HG03280 (cell line): ENCODE data around the gene CMKLR1.

ENCODE experiments used
- ATAC-seq: cut with Tn5 transposase; IDR thresholded peaks from one replicate; pipeline ENCODE4 v1.9.1; 2021; ENCODE audit warnings: mild to moderate bottlenecking, moderate library complexity; ENCODE audit not compliant: unreplicated experiment

The CMKLR1 gene

DNA sequence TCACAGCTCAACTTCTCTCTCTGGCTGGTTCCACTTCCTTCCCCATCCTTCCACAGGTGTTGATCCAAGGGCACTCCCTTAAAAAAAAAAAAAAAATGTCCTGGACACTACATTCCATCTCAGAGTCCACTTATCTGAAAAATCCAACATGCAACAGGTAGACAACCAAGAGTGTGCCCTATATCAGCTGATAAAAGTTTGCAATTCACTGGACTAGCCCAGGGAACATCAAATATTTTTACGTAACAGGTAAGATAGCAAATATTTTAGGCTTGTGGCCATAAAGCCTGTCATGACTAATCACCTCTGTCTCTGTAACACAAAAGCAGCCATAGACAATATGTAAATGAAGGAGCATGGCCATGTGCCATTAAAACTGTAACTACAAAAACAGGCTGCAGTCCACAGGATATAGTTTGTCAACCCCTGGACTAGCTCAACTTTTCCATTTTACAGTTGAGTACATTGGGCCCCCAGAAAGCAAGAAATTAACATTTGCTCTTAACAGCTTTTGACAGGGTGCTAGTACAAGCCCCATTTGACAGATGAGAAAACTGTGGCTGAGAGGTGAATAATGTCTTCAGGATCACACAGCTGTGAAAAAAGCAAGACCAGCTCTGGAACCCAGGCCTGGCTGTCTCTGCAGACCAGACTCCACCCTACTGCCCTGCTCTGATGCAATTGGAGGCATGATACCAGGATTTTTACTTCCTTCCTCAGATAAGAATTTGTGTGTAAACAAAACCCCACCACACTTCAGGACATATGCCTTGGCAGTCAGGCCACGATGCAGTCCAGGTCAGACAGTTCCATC lies 68.9 kb downstream of the CMKLR1 start:
- ATAC-seq = no peak

DNA sequence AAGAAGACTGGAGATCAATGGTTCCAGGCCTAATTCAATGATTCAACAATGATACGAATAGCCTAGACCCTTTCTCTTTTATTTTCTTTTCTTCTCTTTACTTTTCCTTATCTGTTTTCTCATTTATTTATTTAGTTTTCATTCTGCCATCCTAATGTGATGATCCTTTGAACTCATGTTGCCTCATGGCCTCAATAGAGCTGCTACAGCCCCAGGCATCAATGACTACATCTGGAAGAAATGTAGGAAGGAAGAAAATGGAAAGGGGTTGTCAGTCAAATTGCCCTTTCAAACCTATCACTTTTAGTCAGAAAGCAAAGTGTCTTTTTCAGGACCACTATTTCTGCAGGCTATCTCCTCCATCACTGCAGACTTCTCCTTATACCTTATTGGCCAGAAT lies 69.9 kb downstream of the CMKLR1 start:
- no peak for ATAC-seq

DNA sequence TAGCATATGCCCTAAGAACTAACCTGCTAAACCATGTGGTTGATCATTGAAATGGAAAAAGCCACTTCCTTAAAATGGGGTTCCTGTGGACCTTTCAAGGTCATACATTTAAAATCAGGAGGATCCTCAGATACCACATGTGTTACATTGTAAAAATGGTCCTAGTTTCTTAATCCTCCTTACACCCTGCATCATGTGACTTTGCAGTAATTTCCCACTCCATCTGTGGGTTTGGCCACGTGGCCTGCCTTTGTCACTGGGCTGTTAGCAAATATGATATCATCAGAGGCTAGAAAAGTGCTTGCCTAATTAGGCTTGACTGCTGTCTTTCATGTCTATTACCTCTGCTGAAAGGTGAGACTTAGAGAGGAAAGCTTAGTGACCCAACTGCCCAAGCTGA lies 70.7 kb downstream of the CMKLR1 start:
- ATAC-seq = no peak

DNA sequence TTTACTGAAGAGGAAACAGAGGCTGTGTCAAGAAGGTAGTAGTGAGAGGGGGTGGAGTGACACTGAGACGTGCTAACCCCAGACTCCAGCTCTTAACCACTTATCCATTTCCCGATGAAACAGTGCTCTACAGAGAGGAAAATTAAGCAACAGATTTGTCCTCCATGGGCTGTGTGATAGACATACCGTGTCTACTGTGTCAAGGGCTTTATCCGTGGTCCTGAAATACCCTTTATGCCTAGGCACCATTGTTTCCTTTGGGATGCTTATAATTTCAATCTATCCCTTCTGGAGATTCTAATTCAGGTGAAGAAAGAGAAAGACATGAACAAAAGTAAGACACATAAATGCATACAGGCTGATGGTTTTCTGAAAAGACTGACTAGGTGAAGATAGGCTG lies 71.7 kb downstream of the CMKLR1 start:
- no peak for ATAC-seq

DNA sequence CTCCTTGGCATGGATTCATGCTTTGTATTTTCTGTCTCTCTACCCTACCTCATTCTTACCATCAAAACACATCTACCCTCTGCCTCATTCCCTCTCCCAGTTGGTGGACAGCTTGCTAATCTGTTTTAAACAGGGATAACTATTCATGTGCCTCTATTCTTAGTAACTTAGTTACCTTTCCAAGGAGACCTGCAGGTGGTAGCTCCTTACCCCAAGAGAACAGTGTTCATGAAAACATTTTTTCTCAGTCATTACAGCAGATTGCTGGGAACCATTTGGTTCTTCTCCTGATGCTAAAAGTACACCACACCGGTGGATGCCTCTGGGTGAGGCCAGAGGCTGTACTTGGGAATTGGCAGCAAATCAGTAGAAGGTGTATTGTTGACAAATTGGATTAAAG lies 73.0 kb downstream of the CMKLR1 start:
- ATAC-seq = no peak

DNA sequence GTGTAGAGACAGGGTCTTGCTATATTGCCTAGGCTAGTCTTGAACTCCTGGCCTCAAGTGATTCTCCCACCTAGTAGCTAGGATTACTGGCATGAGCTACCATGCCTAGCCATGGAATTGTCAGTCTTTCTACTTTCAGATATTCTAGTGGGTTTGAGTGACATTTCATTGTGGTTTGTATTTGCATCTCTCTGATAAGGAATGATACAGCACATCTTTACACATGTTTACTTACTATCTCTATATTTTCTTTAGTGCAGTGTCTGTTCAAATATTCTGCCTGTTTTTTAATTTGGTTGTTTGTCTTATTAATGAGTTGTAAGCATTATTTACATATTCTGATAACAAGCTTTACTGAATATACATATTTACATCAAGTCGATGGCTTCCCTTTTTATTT lies 73.6 kb downstream of the CMKLR1 start:
- ATAC-seq = no peak

DNA sequence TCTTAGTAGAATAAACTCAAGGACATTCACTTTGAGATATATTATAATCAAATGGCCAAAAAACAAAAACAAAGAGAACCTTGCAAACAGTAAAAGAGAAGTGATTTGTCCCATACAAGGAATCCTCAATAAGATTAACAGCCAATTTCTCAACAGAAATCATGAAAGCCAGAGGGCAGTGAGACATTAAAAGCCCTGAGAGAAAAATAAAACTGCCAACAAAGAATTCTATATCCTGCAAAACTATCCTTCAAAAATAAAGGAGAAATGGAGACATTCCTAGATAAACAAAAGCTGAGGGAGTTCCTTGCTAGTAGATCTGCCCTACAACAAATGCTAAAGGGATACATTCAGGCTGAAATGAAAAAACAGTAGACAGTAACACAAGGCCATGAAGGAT lies 78.1 kb downstream of the CMKLR1 start:
- ATAC-seq = no peak

DNA sequence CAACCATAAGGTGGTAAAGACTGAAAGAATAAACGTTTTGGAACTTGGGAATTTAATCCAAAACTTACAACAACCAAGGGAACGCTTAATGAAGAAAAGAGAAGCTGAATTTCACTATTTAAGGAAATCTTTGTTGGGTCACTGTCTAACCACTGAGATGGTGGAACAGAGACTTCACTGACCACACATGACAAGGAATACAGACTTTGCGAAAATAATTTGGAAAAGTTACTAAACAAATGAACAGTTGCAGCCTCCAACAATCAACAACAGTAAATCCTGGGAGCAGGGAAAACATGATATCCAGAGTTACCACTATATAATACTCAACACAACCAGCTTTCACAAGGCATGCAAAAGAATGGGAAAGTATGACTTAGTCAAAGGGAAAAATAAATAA lies 79.1 kb downstream of the CMKLR1 start:
- no peak for ATAC-seq

DNA sequence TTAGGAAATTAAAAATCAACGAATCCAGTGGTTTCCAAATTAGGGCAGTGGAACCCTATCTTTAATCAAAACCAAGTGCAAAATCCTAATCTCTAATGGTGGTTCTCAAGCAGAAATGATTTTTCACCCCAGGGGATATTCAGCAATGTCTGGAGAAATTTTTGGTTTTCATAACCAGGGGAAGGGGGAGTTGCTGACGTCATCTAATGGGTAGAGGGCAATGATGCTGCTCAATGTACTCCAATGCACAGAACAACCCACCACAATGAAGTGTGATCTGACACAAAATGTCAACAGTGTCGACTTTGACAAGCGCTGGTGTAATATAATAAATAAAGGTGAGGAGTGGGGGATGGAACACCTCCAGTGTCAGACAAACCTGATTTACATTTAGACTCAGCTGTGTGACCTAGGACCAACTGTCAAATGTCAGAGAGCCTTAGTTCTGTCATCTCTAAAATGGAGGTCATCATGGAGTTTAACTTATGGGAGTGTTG lies 81.5 kb downstream of the CMKLR1 start:
- no peak for ATAC-seq

DNA sequence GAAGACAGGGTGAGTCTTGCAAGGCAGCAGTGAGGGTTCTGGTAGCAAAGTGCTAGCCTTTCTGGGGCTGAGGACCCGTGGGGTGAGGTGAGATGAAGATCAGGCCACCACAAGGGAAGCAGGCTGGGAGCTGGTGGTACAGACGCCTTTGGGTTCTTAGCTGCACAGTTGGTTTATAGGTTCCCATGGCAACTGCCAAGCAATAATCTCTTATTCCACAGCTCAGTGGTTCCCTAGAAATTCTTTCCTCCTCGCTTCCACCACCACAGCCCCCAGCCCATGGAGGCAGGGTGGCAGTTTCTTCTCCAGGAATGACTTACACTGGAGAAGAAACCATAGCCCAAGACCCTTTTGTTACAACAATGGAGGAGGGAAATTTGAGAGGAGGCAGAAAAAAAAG lies 82.1 kb downstream of the CMKLR1 start:
- no peak for ATAC-seq

DNA sequence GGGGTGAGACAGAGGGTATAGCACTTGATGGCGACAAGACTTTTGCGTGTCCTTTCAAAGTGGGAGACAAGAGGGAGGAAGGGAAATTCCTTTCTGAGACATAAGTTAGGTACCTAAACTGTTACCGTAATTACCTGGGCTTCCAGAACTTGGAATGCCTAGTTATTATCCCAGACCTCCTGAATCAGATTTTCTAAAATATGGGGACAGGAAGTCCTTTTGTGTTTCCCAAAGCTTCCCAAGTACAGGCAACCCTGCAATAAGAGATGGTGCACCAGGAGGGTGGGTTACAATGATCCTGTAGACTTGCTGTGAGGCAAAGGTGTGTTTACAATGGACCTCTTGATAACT lies 83.9 kb downstream of the CMKLR1 start:
- ATAC-seq = no peak

DNA sequence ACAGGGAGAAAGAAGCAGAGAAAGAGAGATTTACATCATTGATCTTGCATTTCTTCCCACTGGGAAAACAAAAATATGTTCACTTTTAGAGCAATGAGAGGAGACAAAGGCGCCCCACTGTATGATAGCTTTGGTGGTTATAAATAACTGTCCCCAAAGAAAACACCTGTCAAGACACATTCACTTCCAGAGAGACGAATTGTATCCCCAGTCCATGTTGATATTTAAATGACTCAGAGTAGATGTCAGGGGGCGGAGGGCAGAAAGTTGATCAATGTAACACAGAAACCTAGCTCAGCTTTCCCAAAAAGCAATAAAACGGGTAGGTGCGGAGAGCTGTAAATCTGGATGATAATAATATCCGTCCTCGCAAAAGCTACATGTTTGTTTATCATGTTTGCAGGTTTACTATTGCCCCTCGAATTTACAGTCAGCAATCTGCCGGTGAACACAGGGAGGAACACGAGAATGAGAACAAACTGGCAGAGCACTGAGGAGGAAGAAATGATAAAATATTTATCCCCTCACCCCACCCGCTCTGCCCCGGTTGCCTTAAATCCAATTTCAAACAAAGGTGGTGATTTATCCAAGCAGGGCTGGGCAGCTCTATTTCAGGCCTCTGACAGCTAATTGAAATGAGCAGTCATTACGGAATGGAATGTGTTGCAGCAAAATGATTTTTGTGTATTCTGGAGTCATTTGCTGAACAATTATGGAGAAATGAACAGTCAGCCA lies 84.4 kb downstream of the CMKLR1 start:
- ATAC-seq = no peak

DNA sequence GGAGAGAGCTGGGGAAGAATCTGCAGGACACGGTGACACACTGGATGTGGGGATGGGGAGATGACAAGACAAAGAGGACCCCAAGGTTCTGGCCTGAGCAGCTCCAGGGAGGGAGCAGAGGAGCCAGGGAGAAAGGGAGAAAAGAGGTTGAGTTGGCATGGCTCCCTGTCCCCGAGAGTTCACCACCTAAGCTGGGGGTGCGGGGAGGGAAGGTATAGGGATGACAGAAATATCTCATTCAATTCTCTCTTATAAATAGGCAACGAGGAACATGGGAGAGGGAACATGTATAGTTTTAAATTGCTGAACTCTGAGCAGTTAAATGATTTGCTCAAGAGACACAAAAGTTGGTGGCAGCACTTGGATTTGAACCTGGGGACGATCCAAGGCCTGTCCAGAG lies 85.1 kb downstream of the CMKLR1 start:
- no peak for ATAC-seq

DNA sequence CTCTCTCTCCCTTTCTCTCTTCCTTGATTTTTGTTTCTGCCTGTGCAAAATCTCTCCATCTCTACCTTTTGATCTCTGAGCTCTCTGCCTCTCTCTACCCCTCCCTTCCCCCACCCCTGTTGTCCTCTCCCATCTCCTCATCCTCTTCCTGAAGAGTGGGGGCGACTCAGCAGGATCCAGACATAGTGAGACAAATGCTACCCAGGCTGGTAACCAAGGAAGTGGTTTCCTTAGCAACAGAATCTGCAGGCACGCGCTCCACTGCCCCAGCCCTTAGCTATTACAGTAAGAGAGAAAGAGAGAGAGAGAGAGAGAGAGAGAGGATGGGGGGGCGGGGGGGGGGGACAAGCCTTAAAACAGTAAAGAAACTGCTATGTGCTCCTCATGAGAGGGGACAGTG lies 85.6 kb downstream of the CMKLR1 start:
- ATAC-seq = no peak

DNA sequence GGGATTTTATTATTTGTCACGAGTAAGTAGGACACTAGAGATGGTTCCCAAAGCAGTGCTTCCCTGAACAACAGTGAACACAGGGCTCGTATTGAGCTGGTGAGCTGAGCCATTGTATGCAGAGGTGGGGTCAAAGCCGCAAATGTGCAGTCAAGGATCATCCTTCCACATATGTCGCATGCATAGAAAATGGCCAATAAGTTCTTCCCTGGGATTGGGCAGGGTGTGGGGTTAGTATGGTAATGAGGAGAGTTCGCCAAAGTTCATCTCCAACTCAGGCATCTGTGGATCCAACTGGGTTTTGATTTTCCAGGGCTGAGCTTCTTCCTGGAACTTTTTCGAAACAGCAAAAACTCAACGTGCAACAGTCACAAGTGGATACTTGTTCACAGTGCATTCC lies 86.6 kb downstream of the CMKLR1 start:
- no peak for ATAC-seq

DNA sequence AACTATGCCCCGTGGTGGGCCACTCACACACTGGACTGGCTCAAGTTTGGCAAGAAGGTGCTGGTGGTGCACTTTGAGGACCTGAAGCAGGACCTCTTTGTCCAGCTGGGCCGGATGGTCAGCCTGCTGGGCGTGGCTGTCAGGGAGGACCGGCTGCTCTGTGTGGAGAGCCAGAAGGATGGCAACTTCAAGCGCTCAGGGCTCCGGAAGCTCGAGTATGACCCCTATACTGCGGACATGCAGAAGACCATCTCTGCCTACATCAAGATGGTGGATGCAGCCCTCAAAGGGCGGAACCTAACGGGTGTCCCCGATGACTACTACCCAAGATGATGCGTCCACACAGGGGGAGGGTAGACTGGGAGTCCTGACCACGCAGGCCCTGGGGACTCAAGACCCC lies 91.1 kb downstream of the CMKLR1 start:
- no peak for ATAC-seq

DNA sequence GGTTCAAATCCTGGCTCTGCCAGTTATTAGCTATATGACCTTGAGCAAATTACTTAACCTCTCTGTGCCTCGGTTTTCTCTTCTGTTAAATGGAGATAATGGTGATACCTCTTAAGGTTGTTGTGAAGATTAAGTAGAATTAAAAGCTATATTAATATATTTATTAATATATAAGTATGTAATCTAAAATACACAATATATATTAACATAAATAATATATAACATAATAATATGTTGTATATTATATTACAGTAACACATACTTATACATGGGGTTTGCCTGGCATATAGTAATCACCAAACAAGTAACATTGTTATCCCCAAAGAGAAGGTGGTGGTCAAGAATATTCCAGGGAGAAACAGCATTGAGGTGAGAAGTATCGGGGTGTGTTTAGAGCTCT lies 92.0 kb downstream of the CMKLR1 start:
- ATAC-seq = no peak

DNA sequence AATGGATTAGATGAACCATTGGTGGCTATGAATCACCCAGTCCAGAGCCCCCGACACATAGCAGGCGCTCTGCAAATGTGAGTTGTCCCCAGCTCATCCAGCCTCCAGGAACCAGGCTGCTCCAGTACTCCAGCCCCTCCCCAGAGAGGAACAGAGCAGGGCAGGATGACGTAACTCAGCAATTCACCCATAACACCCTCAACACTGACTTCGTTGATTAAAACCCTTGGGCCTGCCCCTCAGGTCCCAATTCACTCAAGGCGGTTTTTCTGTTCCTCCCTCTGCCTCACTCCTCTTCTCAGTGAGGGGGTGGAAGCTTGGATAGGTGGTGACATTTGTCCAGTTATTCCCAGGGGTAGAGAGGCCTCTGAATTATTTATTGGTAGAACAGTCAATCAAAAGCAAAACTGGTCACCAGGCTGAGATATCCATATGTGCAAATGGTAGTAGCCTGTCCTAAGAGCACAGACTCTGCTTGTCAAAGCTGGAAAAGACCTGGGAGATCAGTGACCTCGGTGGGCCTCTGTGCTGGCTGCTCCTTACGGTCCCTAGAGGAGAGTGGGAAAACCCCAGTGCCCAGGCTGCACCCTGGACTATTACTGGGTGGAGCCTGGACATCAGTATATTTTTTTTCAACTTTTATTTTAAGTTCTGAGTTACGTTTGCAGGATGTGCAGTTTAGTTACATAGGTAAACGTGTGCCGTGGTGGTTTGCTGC lies 97.0 kb downstream of the CMKLR1 start:
- no peak for ATAC-seq

DNA sequence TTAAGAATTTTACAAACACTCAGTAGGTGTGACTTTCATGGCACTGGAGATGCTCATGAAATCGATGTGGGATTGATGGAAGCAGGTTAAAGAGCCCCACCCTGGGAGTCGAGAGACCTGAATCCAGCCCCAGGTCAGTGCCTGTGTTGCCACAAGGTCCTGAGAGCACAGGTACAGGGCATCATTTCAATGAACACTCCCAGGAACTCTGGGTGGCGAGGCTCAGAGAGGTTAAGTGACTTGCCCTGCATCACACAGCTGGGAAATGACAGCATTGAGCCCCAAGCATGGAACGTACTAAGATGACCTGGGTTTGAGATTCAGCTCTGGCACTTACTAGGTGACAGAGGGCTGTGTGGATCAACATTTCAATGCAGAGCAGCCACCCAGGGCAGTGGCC lies 98.2 kb downstream of the CMKLR1 start:
- no peak for ATAC-seq

DNA sequence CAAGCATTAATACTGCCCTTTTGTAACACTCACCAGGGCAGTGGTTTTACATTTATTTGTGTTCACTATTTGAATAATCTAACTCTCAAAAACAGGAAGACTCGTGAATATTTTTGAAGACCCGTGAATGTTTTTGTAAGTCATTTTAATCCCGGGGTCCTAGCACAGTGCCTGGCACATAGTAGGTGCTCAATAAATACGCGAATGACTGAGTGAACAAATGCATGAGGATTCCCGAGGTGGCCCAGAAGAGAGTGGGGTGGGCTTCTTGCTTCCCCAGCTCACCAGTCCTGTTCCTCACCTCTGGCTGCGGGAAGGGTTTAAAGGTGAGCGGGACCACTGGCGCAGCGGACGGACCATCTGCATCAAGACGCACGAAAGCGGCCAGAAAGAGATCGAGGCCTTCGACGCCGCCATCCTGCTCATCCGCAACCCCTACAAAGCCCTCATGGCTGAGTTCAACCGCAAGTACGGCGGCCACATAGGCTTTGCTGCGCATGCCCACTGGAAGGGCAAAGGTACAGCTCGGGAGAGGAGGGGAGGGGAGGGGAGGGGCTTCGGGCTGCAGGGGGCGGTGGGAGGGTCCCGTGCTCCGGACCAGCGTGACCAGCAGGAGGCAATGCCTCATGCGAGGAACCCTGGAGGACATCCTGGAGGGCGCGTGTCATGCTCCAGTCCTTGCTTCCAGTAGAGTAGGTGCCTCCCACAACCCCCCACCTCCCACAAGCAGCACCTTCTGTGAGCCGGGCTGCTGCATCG lies 98.9 kb downstream of the CMKLR1 start:
- no peak for ATAC-seq

DNA sequence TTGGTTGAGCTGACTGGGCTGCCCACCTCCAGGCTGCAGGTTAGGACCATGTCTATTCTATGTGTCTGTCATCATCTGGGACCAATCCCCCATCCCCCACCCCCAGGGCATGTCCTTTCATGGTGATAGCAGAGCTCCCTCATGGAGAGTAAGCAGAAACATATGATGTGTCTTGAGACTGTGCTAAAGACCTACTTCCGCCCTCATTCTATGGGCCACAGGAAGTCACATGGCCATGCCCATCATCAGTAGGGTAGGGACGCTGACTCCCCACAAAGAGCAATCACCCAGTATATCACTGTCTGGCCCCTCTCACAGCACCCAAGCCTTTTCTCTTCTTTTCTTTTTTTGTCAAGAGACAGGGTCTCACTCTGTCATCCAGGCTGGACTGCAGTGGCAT lies 99.7 kb downstream of the CMKLR1 start:
- ATAC-seq = no peak
